ENCODE data around the gene CAMTA1.
A peak's percentile ranks its signal among the peaks of the same experiment; 100 is the strongest.

DNA sequence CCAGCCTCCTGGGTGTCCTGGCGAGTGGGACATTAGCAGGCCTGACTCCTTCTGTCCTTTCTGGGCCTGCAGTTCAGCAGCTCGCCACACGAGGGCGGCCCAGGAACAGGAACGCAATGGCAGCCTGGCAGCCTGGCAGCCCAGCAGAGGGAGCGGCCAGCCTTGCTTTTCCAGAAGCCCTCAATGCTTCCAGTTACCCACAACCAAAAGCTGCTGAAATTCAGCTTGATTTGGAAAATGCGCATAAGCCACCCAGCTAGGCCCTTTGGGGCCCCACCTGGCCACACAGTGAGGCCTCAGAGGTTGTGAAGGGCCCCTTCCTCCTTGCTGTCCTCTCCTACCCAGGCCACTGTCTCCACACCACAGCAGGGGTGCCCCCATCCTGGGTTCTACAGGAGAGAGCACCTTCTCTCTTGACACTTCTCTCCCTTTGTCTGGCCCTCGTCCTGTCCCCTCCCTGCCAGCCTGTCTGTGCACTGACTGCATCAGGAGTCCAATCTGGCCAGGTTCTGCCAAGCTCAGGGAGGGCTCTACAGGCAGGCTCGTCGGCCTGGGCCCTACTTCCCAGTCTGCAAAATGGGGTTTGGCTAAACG, 882.5 kb downstream of the CAMTA1 start:
- no peak for TF ChIP-seq EZH2 (IDR thresholded peaks at IDR 0.05)
- TF ChIP-seq POLR2AphosphoS5 (IDR thresholded peaks at IDR 0.05; ENCODE audit: low read depth, low read length) = no peak
- TF ChIP-seq, protein P1, sequence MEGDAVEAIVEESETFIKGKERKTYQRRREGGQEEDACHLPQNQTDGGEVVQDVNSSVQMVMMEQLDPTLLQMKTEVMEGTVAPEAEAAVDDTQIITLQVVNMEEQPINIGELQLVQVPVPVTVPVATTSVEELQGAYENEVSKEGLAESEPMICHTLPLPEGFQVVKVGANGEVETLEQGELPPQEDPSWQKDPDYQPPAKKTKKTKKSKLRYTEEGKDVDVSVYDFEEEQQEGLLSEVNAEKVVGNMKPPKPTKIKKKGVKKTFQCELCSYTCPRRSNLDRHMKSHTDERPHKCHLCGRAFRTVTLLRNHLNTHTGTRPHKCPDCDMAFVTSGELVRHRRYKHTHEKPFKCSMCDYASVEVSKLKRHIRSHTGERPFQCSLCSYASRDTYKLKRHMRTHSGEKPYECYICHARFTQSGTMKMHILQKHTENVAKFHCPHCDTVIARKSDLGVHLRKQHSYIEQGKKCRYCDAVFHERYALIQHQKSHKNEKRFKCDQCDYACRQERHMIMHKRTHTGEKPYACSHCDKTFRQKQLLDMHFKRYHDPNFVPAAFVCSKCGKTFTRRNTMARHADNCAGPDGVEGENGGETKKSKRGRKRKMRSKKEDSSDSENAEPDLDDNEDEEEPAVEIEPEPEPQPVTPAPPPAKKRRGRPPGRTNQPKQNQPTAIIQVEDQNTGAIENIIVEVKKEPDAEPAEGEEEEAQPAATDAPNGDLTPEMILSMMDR (IDR thresholded peaks at IDR 0.05 in 2 of 3, conservative IDR thresholded peaks at IDR 0.05 in 1 of 3; ENCODE audit: borderline replicate concordance in 1 of 3, insufficient read depth in 1 of 3, low read depth in 2 of 3, low read length in 2 of 3) = peak; percentile 99 to 100 (median 99)
- TF ChIP-seq, protein P2, sequence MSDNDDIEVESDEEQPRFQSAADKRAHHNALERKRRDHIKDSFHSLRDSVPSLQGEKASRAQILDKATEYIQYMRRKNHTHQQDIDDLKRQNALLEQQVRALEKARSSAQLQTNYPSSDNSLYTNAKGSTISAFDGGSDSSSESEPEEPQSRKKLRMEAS (IDR thresholded peaks at IDR 0.05) = no peak
- TF ChIP-seq CEBPB (IDR thresholded peaks at IDR 0.05; ENCODE audit: low read depth) = no peak

Measured in HCT116 (cell line).